ENCODE measurements around the gene GRID1.

The GRID1 gene

GRCh38 chr10:86211691-86212390 is 154.8 kb downstream of the GRID1 start:
- DNase-seq (ENCODE audit: low read depth in 2 of 2): no peak
- no peak for TF ChIP-seq CTCF (IDR thresholded peaks at IDR 0.05; ENCODE audit: low read depth, low read length)
- no peak overlapping the region for H3K4me3 ChIP-seq (replicated peaks in 1 of 2; ENCODE audit: low read depth in 2 of 2, low read length in 2 of 2)

GRCh38 chr10:86210416-86210815 is 156.2 kb downstream of the GRID1 start:
- TF ChIP-seq CTCF (IDR thresholded peaks at IDR 0.05; ENCODE audit: low read depth, low read length): no peak
- DNase-seq (ENCODE audit: low read depth in 2 of 2): no peak
- no peak overlapping the region for H3K4me3 ChIP-seq (replicated peaks in 1 of 2; ENCODE audit: low read depth in 2 of 2, low read length in 2 of 2)

GRCh38 chr10:86209726-86210125 is 156.9 kb downstream of the GRID1 start:
- no peak for DNase-seq (ENCODE audit: low read depth in 2 of 2)
- no peak overlapping the region for H3K4me3 ChIP-seq (replicated peaks in 1 of 2; ENCODE audit: low read depth in 2 of 2, low read length in 2 of 2)
- TF ChIP-seq CTCF (IDR thresholded peaks at IDR 0.05; ENCODE audit: low read depth, low read length): no peak

- DNase-seq (ENCODE audit: low read depth in 2 of 2): no peak
- no peak overlapping the region for H3K4me3 ChIP-seq (replicated peaks in 1 of 2; ENCODE audit: low read depth in 2 of 2, low read length in 2 of 2)
- TF ChIP-seq CTCF (IDR thresholded peaks at IDR 0.05; ENCODE audit: low read depth, low read length): no peak
Measured at GRCh38 chr10:86207226-86207625, 159.4 kb downstream of the GRID1 start.

GRCh38 chr10:86206240-86206579 is 160.4 kb downstream of the GRID1 start:
- no peak for TF ChIP-seq CTCF (IDR thresholded peaks at IDR 0.05; ENCODE audit: low read depth, low read length)
- H3K4me3 ChIP-seq (replicated peaks in 1 of 2; ENCODE audit: low read depth in 2 of 2, low read length in 2 of 2): no peak overlapping the region
- no peak for DNase-seq (ENCODE audit: low read depth in 2 of 2)

- no peak for DNase-seq (ENCODE audit: low read depth in 2 of 2)
- no peak overlapping the region for H3K4me3 ChIP-seq (replicated peaks in 1 of 2; ENCODE audit: low read depth in 2 of 2, low read length in 2 of 2)
- no peak for TF ChIP-seq CTCF (IDR thresholded peaks at IDR 0.05; ENCODE audit: low read depth, low read length)
Measured at GRCh38 chr10:86205306-86206239, 161.0 kb downstream of the GRID1 start.
